Hepatocyte (in vitro differentiated cells): ENCODE data around the gene CCNI. TPM values are rescaled to one million over a fixed set of nuclear protein-coding genes. Genes with fewer than 3 reads are reported as not detected.

ENCODE experiments used
- DNase-seq: peaks from one replicate; pipeline ENCODE4 v3.0.0-alpha.2; 2016; ENCODE audit warnings: low spot score
- H2AFZ ChIP-seq: fragments of 200-600 bp; sonication (generic); 2 replicates; pipeline ENCODE4 v1.6.0; 2016; ENCODE audit warnings: antibody characterized with exemption, mild to moderate bottlenecking
- H3K27ac ChIP-seq: fragments of 200-600 bp; sonication (generic); 2 replicates; pipeline ENCODE4 v1.5.1; 2016; ENCODE audit warnings: mild to moderate bottlenecking
- H3K27me3 ChIP-seq: fragments of 200-600 bp; sonication (generic); 2 replicates; pipeline ENCODE4 v1.6.1; 2016
- H3K36me3 ChIP-seq: fragments of 200-600 bp; sonication (generic); replicated peaks from 2 replicates; pipeline ENCODE4 v1.5.1; 2016; ENCODE audit warnings: low read depth; ENCODE audit not compliant: insufficient read depth
- H3K4me1 ChIP-seq: fragments of 200-600 bp; sonication (generic); 2 replicates; pipeline ENCODE4 v1.5.1; 2016; ENCODE audit warnings: mild to moderate bottlenecking, moderate library complexity; ENCODE audit not compliant: insufficient read depth
- H3K4me2 ChIP-seq: fragments of 200-600 bp; sonication (generic); 2 replicates; pipeline ENCODE4 v1.6.0; 2016
- H3K4me3 ChIP-seq: fragments of 200-600 bp; sonication (generic); 2 replicates; pipeline ENCODE4 v1.5.1; 2016; ENCODE audit warnings: mild to moderate bottlenecking
- H3K79me2 ChIP-seq: fragments of 200-600 bp; sonication (generic); 2 replicates; pipeline ENCODE4 v1.6.0; 2017; ENCODE audit warnings: mild to moderate bottlenecking
- H3K9me2 ChIP-seq: fragments of 200-600 bp; sonication (generic); replicated peaks from 2 replicates; pipeline ENCODE4 v1.6.0; 2017; ENCODE audit warnings: mild to moderate bottlenecking; ENCODE audit not compliant: insufficient read depth
- H3K9me3 ChIP-seq: fragments of 200-600 bp; sonication (generic); 2 replicates; pipeline ENCODE4 v1.5.1; 2016; ENCODE audit warnings: low read depth, mild to moderate bottlenecking
- H4K20me1 ChIP-seq: fragments of 200-600 bp; sonication (generic); 2 replicates; pipeline ENCODE4 v1.6.0; 2016; ENCODE audit warnings: mild to moderate bottlenecking; ENCODE audit not compliant: insufficient read depth, poor library complexity, severe bottlenecking
- CTCF ChIP-seq: fragments of 200-600 bp; sonication (generic); IDR thresholded peaks from 2 replicates; pipeline ENCODE4 v1.5.1; 2016; ENCODE audit warnings: antibody characterized with exemption, mild to moderate bottlenecking; ENCODE audit not compliant: poor library complexity
- EZH2 ChIP-seq: fragments of 200-600 bp; sonication (generic); IDR thresholded peaks from 2 replicates; pipeline ENCODE4 v1.6.1; 2016; ENCODE audit warnings: antibody characterized with exemption, mild to moderate bottlenecking, borderline replicate concordance
- EZH2phosphoT487 ChIP-seq: fragments of 200-600 bp; sonication (generic); IDR thresholded peaks from one replicate; pipeline ENCODE4 v1.6.1; 2018; ENCODE audit warnings: antibody characterized with exemption, mild to moderate bottlenecking, low read depth, moderate library complexity; ENCODE audit not compliant: unreplicated experiment, severe bottlenecking
- WGBS: methylation state at CpG from one replicate; pipeline ENCODE4 v1.1.6; 2016; ENCODE audit warnings: low lambda C conversion rate; ENCODE audit errors: missing lambda C conversion rate; 5-methylcytosine and 5-hydroxymethylcytosine counted together
- polyA plus RNA-seq: library from polyadenylated mRNA; unstranded; fragments of >200 nt; fragmentation: Nextera tagmentation; extraction: Ambion mirVana; gene quantifications from 2 replicates; pipeline ENCODE4 v1.2.1, GENCODE V29; 2016
- total RNA-seq: library from RNA; depleted of rRNA; stranded (reverse); fragments of >200 nt; gene quantifications from 2 replicates; pipeline ENCODE4 v1.2.3, GENCODE V29; 2014

Gene CCNI
- total and polyA plus RNA-seq, 2 experiments from 2014 or later, result 160 to 212 TPM

GRCh38 chr4:77043507-77044136 is 32.2 kb downstream of the CCNI start:
- H3K27ac ChIP-seq, result peak overlapping the region; percentile 63
- 61% methylated on average over 3 of the region's 3 CpGs for WGBS

GRCh38 chr4:77040854-77041725 is 34.7 kb downstream of the CCNI start:
- Histone ChIP-seq H3K9me3 (no peaks in the 10 kb centered on the region), H3K36me3 (no peaks in the 10 kb centered on the region), H4K20me1 (no peaks in the 10 kb centered on the region), H3K4me1 (peaks cover 13% of the 10 kb centered on the region), H3K27ac (peak overlapping the region; percentile 29), H3K4me3 (no peak overlapping the region), H3K79me2 (no peaks in the 10 kb centered on the region), H3K27me3 (no peaks in the 10 kb centered on the region), H2AFZ (no peak overlapping the region), H3K9me2 (no peaks in the 10 kb centered on the region), H3K4me2 (no peak overlapping the region)
- no peak for TF ChIP-seq EZH2
- TF ChIP-seq CTCF, result no peak
- TF ChIP-seq EZH2phosphoT487, result no peak
- DNase-seq, result peak; percentile 25
- WGBS, result 62% methylated on average over 2 of the region's 2 CpGs

More at GRCh38 chr4:77043507-77044136, 32.2 kb downstream of the CCNI start:
- no peak for DNase-seq
- no peaks in the 10 kb centered on the region for H3K36me3 ChIP-seq
- TF ChIP-seq EZH2phosphoT487, result no peak
- TF ChIP-seq EZH2, result no peak
- TF ChIP-seq CTCF, result no peak
- H4K20me1 ChIP-seq, result no peaks in the 10 kb centered on the region
- no peak overlapping the region for H3K4me3 ChIP-seq
- H3K4me2 ChIP-seq, result no peak overlapping the region
- peaks cover 13% of the 10 kb centered on the region for H3K4me1 ChIP-seq
- H3K27me3 ChIP-seq, result no peaks in the 10 kb centered on the region
- H3K9me2 ChIP-seq, result no peaks in the 10 kb centered on the region
- H3K79me2 ChIP-seq, result no peaks in the 10 kb centered on the region
- no peaks in the 10 kb centered on the region for H3K9me3 ChIP-seq
- no peak overlapping the region for H2AFZ ChIP-seq

- H3K79me2 ChIP-seq, result no peaks in the 10 kb centered on the region
- no peaks in the 10 kb centered on the region for H3K36me3 ChIP-seq
- H2AFZ ChIP-seq, result no peak overlapping the region
- peaks cover 13% of the 10 kb centered on the region for H3K4me1 ChIP-seq
- H3K4me2 ChIP-seq, result no peak overlapping the region
- H3K4me3 ChIP-seq, result no peak overlapping the region
- no peaks in the 10 kb centered on the region for H3K9me2 ChIP-seq
- 92% methylated on average over 1 of the region's 1 CpG for WGBS
- DNase-seq, result no peak
- H4K20me1 ChIP-seq, result no peaks in the 10 kb centered on the region
- H3K27ac ChIP-seq, result peak overlapping the region; percentile 29
- H3K27me3 ChIP-seq, result no peaks in the 10 kb centered on the region
- H3K9me3 ChIP-seq, result no peaks in the 10 kb centered on the region
- TF ChIP-seq EZH2 (no peak), EZH2phosphoT487 (no peak)
Measured at GRCh38 chr4:77040270-77040669, 35.5 kb downstream of the CCNI start.

GRCh38 chr4:77039796-77040195 is 36.0 kb downstream of the CCNI start:
- Histone ChIP-seq H3K9me2 (no peaks in the 10 kb centered on the region), H3K4me1 (peaks cover 13% of the 10 kb centered on the region), H3K4me3 (no peak overlapping the region), H3K4me2 (no peak overlapping the region), H2AFZ (no peak overlapping the region), H3K27ac (no peak overlapping the region), H3K27me3 (no peaks in the 10 kb centered on the region), H3K9me3 (no peaks in the 10 kb centered on the region), H4K20me1 (no peaks in the 10 kb centered on the region), H3K79me2 (no peaks in the 10 kb centered on the region), H3K36me3 (no peaks in the 10 kb centered on the region)
- DNase-seq, result no peak
- 97% methylated on average over 2 of the region's 2 CpGs for WGBS
- no peak for TF ChIP-seq EZH2phosphoT487
- TF ChIP-seq CTCF, result no peak
- no peak for TF ChIP-seq EZH2
